Muscle layer of colon (tissue), 2 donors: Measurements from ENCODE around the gene UBD.

ENCODE experiments used
- H3K27ac ChIP-seq: one replicate; pipeline ENCODE4 v1.7.0; 2013; ENCODE audit warnings: low read depth, mild to moderate bottlenecking, low read length, moderate library complexity
- H3K27me3 ChIP-seq, 2 donors: one replicate each; pipeline ENCODE4 v1.7.0; 2013; ENCODE audit warnings: low read length in 2 of 2, mild to moderate bottlenecking in 2 of 2; ENCODE audit not compliant: insufficient read depth in 2 of 2, control insufficient read depth in 1 of 2
- H3K36me3 ChIP-seq: one replicate; pipeline ENCODE4 v1.7.0; 2013; ENCODE audit warnings: mild to moderate bottlenecking, low read length; ENCODE audit not compliant: insufficient read depth
- H3K4me1 ChIP-seq: one replicate; pipeline ENCODE4 v1.7.0; 2013; ENCODE audit warnings: mild to moderate bottlenecking, low read length; ENCODE audit not compliant: insufficient read depth
- H3K4me3 ChIP-seq, 2 donors: one replicate each; pipeline ENCODE4 v1.7.0; 2013; ENCODE audit warnings: low read length in 2 of 2, low read depth in 1 of 2, mild to moderate bottlenecking in 1 of 2, moderate library complexity in 1 of 2
- H3K9ac ChIP-seq: one replicate; pipeline ENCODE4 v1.7.0; 2013; ENCODE audit warnings: low read length
- H3K9me3 ChIP-seq: one replicate; pipeline ENCODE4 v1.7.0; 2013; ENCODE audit warnings: mild to moderate bottlenecking, low read length
- donor health status: abdominal sarcoma.
- donor health status: Adenocarcinoma of cecum.

The UBD gene

DNA sequence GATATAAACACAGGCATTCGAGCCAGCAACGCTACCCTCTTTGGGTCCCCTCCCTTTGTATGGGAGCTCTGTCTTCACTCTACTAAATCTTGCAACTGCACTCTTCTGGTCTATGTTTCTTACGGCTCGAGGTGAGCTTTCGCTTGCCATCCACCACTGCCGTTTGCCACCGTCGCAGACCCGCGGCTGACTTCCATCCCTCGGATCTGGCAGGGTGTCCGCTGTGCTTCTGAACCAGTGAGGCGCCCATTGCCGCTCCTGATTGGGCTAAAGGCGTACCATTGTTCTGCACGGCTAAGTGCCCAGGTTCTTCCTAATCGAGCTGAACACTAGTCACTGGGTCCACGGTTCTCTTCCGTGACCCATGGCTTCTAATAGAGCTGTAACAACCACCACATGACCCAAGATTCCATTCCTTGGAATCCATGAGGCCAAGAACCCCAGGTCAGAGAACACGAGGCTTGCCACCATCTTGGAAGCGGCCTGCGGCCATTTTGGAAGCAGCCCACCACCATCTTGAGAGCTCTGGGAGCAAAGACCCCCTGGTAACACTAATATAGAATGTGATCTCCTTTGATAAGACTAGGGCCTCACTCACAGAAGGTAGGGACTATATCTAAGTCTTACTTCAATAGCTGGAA, 973 bp downstream of the UBD start:
- Histone ChIP-seq H3K27ac (no peak overlapping the region), H3K4me3 (no peak overlapping the region), H3K27me3 (peaks cover 10 to 15% of the 10 kb centered on the region in 2 donors), H3K4me1 (no peaks in the 10 kb centered on the region), H3K9me3 (no peaks in the 10 kb centered on the region), H3K9ac (no peak overlapping the region), H3K36me3 (no peaks in the 10 kb centered on the region)

- Histone ChIP-seq H3K4me3 (no peak overlapping the region), H3K4me1 (no peaks in the 10 kb centered on the region), H3K27me3 (peaks cover 15 to 16% of the 10 kb centered on the region in 2 donors)
Observed at GRCh38 chr6:29557320-29557719, 2.2 kb downstream of the UBD start.

DNA sequence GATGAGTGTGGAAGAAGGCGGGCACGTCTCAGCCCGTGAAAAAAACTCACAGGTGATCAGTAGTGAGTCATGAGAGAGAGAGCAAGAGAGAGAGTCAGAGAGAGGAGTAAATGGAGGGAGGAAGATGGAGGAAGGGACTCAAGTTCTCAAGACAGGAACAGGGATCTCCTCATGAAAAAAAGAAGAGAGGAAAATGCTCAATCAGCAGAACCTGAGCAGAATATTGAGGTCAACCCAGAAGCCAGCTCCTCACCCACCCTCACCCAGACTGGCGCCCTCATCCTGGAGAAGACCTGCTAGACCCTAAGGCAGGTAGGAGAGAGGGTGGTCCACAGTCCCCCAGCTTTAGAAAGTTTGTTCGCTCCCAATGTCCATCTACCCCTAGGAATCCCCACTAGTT, 4.8 kb downstream of the UBD start:
- no peak overlapping the region for H3K4me3 ChIP-seq
- no peaks in the 10 kb centered on the region for H3K9me3 ChIP-seq
- H3K4me1 ChIP-seq, result no peaks in the 10 kb centered on the region
- H3K36me3 ChIP-seq, result no peaks in the 10 kb centered on the region
- peaks cover 15 to 16% of the 10 kb centered on the region in 2 donors for H3K27me3 ChIP-seq
- H3K9ac ChIP-seq, result no peak overlapping the region
- no peak overlapping the region for H3K27ac ChIP-seq

More at GRCh38 chr6:29557320-29557719, 2.2 kb downstream of the UBD start:
- Histone ChIP-seq H3K36me3 (no peaks in the 10 kb centered on the region), H3K9ac (no peak overlapping the region), H3K27ac (no peak overlapping the region), H3K9me3 (no peaks in the 10 kb centered on the region)

DNA sequence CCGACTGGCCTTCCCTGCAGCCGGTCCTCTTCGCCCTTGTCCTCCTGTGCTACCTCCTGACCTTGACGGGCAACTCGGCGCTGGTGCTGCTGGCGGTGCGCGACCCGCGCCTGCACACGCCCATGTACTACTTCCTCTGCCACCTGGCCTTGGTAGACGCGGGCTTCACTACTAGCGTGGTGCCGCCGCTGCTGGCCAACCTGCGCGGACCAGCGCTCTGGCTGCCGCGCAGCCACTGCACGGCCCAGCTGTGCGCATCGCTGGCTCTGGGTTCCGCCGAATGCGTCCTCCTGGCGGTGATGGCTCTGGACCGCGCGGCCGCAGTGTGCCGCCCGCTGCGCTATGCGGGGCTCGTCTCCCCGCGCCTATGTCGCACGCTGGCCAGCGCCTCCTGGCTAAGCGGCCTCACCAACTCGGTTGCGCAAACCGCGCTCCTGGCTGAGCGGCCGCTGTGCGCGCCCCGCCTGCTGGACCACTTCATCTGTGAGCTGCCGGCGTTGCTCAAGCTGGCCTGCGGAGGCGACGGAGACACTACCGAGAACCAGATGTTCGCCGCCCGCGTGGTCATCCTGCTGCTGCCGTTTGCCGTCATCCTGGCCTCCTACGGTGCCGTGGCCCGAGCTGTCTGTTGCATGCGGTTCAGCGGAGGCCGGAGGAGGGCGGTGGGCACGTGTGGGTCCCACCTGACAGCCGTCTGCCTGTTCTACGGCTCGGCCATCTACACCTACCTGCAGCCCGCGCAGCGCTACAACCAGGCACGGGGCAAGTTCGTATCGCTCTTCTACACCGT, 6.1 kb downstream of the UBD start:
- Histone ChIP-seq H3K9me3 (no peaks in the 10 kb centered on the region), H3K9ac (no peak overlapping the region), H3K27ac (no peak overlapping the region), H3K36me3 (no peaks in the 10 kb centered on the region), H3K27me3 (peaks cover 15 to 16% of the 10 kb centered on the region in 2 donors), H3K4me1 (no peaks in the 10 kb centered on the region), H3K4me3 (peak overlapping the region; percentile 16 to 51)

- peaks cover 15 to 16% of the 10 kb centered on the region in 2 donors for H3K27me3 ChIP-seq
- H3K9me3 ChIP-seq, result no peaks in the 10 kb centered on the region
- peak overlapping the region; percentile 16 to 51 for H3K4me3 ChIP-seq
- no peak overlapping the region for H3K27ac ChIP-seq
- H3K4me1 ChIP-seq, result no peaks in the 10 kb centered on the region
- no peaks in the 10 kb centered on the region for H3K36me3 ChIP-seq
- H3K9ac ChIP-seq, result no peak overlapping the region
Observed at GRCh38 chr6:29552512-29553051, 7.0 kb downstream of the UBD start.

DNA sequence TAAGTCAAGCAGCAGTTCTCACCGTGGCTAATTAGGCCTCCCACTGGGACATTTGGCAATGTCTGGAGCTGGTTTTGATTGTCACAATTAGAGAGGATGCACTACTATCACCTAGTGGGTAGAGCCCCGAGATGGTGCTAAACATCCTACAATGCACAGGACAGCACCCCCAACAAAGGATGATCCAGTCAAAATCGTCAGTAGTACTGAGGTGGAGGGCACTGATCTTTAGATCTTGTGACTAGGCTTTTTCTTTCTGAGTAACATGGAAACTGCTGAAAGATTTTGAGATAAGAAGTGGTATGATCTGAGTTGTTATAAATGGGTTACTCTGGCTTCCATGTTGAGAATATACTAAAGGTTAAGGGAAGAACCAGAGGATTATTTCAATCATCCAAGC, 12.0 kb downstream of the UBD start:
- H3K9ac ChIP-seq, result no peak overlapping the region
- H3K9me3 ChIP-seq, result no peaks in the 10 kb centered on the region
- no peaks in the 10 kb centered on the region for H3K27me3 ChIP-seq
- no peak overlapping the region for H3K27ac ChIP-seq
- H3K4me1 ChIP-seq, result no peaks in the 10 kb centered on the region
- H3K4me3 ChIP-seq, result no peak overlapping the region
- no peaks in the 10 kb centered on the region for H3K36me3 ChIP-seq

GRCh38 chr6:29537714-29538403, 21.7 kb downstream of the UBD start:
- Histone ChIP-seq H3K36me3 (no peaks in the 10 kb centered on the region), H3K4me1 (no peaks in the 10 kb centered on the region), H3K9me3 (no peaks in the 10 kb centered on the region), H3K27me3 (no peaks in the 10 kb centered on the region), H3K9ac (no peak overlapping the region), H3K4me3 (no peak overlapping the region), H3K27ac (no peak overlapping the region)

GRCh38 chr6:29532320-29532951, 27.1 kb downstream of the UBD start:
- H3K27ac ChIP-seq, result no peak overlapping the region
- H3K36me3 ChIP-seq, result no peaks in the 10 kb centered on the region
- H3K9me3 ChIP-seq, result no peaks in the 10 kb centered on the region
- no peak overlapping the region for H3K4me3 ChIP-seq
- H3K9ac ChIP-seq, result no peak overlapping the region
- no peaks in the 10 kb centered on the region for H3K27me3 ChIP-seq
- H3K4me1 ChIP-seq, result no peaks in the 10 kb centered on the region

- Histone ChIP-seq H3K9me3 (no peaks in the 10 kb centered on the region), H3K4me3 (no peak overlapping the region), H3K27me3 (no peaks in the 10 kb centered on the region), H3K27ac (no peak overlapping the region), H3K36me3 (no peaks in the 10 kb centered on the region), H3K4me1 (no peaks in the 10 kb centered on the region), H3K9ac (no peak overlapping the region)
Observed at GRCh38 chr6:29531668-29532067, 27.9 kb downstream of the UBD start.

DNA sequence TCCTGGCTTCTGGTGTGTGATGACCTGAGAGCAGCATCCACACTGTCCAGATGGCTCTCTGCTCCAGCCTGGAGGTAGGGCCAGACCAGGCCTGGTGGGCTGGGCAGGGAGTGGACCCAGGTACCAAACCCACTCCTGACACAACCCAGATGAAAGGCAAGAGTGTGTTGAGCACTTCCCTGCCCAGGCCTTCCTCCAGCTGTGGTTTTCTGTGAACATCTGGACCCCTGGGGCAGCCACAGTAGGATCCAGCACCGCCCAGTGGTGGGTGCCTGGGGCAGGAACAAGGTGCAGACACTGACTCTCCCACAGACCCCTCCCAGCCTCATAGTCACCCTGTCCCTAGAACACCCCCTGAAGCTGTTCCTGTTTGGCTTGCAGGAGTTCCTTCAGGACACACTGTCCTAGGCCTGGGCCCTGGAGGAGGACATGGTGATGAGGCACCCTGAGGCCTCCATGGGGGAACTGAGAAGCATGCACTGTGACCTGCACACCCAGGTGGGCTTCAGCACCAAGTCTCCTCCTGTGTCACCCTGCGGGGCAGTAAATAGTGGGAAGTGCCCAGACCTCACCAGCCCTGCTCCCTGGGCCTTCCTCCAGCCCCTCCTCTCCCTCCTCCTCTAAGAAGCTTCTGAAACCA, 28.7 kb downstream of the UBD start:
- no peaks in the 10 kb centered on the region for H3K4me1 ChIP-seq
- no peaks in the 10 kb centered on the region for H3K27me3 ChIP-seq
- H3K9ac ChIP-seq, result no peak overlapping the region
- no peak overlapping the region for H3K27ac ChIP-seq
- H3K36me3 ChIP-seq, result no peaks in the 10 kb centered on the region
- H3K4me3 ChIP-seq, result no peak overlapping the region
- H3K9me3 ChIP-seq, result no peaks in the 10 kb centered on the region

DNA sequence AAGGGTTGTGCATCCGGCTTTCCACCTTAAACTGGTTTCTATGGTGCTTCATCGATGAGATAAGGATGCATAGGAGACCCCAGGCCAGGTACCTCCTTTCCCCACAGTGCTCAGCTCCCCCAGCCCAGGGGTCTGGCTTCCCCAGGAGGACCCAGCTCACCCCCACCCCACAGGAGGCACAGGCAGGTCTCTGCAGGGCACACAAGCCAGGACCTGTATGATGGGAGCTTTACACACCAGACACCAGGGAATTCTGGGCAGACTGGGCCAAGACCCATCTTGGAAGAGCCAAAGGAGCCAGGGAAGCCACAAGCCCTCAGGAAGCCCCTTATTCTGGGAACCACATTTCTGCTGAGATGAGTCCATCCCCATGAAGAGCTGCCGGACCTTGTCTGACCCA, 29.6 kb downstream of the UBD start:
- no peaks in the 10 kb centered on the region for H3K36me3 ChIP-seq

More for the DNA sequence above, 29.6 kb downstream of the UBD start:
- H3K27me3 ChIP-seq, result no peaks in the 10 kb centered on the region
- no peaks in the 10 kb centered on the region for H3K4me1 ChIP-seq
- H3K4me3 ChIP-seq, result no peak overlapping the region
- no peaks in the 10 kb centered on the region for H3K9me3 ChIP-seq
- no peak overlapping the region for H3K9ac ChIP-seq
- H3K27ac ChIP-seq, result no peak overlapping the region
